ENCODE results near the gene ZNF521.

Gene ZNF521

GRCh38 chr18:25251068-25251467 lies 100.9 kb downstream of the ZNF521 start:
- no peak for DNase-seq (ENCODE audit: low read depth in 1 of 2, low spot score in 1 of 2)

GRCh38 chr18:25250474-25250851 lies 101.5 kb downstream of the ZNF521 start:
- no peak for DNase-seq (ENCODE audit: low read depth in 1 of 2, low spot score in 1 of 2)

GRCh38 chr18:25248755-25249154 lies 103.2 kb downstream of the ZNF521 start:
- no peak for DNase-seq (ENCODE audit: low read depth in 1 of 2, low spot score in 1 of 2)

GRCh38 chr18:25247725-25248124 lies 104.2 kb downstream of the ZNF521 start:
- DNase-seq (ENCODE audit: low read depth in 1 of 2, low spot score in 1 of 2) = no peak

GRCh38 chr18:25244924-25245698 lies 106.9 kb downstream of the ZNF521 start:
- no peak for DNase-seq (ENCODE audit: low read depth in 1 of 2, low spot score in 1 of 2)

GRCh38 chr18:25244170-25244569 lies 107.8 kb downstream of the ZNF521 start:
- no peak for DNase-seq (ENCODE audit: low read depth in 1 of 2, low spot score in 1 of 2)

DNA sequence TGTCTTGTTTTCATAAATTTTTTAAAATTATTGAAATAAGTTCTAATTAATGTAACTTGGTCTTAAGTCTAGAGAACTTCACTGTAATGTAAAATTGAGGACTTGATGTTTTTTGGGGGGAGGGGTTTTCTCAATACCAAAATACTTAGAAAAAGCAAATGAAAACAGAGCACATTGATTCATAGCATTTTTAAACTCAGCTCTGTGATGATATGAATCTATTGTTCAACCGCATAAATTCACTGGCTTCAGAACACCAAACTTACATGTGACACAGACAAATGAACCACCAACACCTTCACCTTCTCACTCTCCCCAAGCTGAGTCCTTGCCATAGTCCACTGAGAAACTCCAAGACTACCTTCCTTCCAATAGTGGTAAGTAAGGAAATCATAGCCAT lies 108.2 kb downstream of the ZNF521 start:
- DNase-seq (ENCODE audit: low read depth in 1 of 2, low spot score in 1 of 2) = no peak

- DNase-seq (ENCODE audit: low read depth in 1 of 2, low spot score in 1 of 2) = no peak
Observed at GRCh38 chr18:25243257-25243656, 108.7 kb downstream of the ZNF521 start.

GRCh38 chr18:25240420-25240770 lies 111.6 kb downstream of the ZNF521 start:
- DNase-seq (ENCODE audit: low read depth in 1 of 2, low spot score in 1 of 2) = no peak

DNA sequence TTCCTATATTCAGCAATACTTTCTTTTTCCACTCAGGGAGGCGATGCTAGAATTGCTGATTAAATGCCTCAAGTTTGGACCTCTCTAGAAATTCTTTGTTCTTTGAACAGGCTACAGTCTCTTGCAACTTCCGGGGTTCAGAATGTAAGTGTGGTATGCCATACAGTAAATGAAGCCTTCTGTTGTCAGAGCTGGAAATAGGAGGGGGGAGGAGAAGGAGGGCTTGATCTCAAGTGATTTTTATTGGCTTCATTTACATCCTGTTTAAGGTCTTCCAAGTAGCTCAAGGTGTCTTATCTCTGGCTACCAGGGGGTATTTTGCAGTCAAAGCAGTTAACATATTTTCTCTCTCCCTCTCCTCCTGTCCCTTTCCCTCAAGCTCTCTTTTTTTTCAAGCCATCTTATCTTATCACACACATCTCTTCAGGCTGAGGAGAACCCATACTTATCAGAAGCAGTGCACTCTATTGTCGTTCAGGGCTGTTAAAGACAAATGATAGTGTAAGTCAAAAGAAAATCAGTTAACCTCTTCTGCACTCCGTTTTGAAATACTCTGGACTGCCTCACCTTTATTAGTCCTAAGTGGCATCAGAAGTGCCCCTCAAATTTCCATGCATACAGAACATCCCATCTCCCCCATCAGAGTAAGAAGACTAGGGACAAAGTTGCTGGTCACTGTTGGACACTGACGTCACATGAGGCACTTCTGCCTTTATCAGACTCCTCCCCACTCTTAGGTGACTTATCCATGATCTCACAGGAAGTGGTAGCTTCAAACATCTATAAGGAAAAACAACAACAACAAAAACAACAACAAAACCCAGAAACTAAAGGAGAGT lies 112.2 kb downstream of the ZNF521 start:
- no peak for DNase-seq (ENCODE audit: low read depth in 1 of 2, low spot score in 1 of 2)

GRCh38 chr18:25239151-25239550 lies 112.8 kb downstream of the ZNF521 start:
- DNase-seq (ENCODE audit: low read depth in 1 of 2, low spot score in 1 of 2) = no peak

GRCh38 chr18:25237571-25238267 lies 114.2 kb downstream of the ZNF521 start:
- no peak for DNase-seq (ENCODE audit: low read depth in 1 of 2, low spot score in 1 of 2)

- DNase-seq (ENCODE audit: low read depth in 1 of 2, low spot score in 1 of 2) = no peak
Observed at GRCh38 chr18:25236736-25237135, 115.2 kb downstream of the ZNF521 start.

GRCh38 chr18:25235401-25236042 lies 116.4 kb downstream of the ZNF521 start:
- DNase-seq (ENCODE audit: low read depth in 1 of 2, low spot score in 1 of 2) = no peak

GRCh38 chr18:25234740-25235345 lies 117.1 kb downstream of the ZNF521 start:
- DNase-seq (ENCODE audit: low read depth in 1 of 2, low spot score in 1 of 2) = no peak

DNA sequence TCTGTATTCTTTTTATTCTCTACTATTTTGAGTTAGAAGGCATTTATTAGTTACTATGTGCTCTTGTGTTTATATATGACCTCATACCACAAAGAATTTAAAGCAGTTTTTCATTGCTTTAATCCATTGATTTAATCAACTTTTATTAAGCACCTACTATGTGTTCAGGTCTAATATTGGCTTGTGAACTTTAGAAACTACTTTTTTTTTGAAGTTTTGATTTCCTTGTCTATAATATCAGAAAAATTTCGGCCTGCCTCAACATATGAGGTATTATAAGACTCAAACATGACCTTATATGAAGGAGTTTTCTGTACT lies 117.7 kb downstream of the ZNF521 start:
- no peak for DNase-seq (ENCODE audit: low read depth in 1 of 2, low spot score in 1 of 2)

DNA sequence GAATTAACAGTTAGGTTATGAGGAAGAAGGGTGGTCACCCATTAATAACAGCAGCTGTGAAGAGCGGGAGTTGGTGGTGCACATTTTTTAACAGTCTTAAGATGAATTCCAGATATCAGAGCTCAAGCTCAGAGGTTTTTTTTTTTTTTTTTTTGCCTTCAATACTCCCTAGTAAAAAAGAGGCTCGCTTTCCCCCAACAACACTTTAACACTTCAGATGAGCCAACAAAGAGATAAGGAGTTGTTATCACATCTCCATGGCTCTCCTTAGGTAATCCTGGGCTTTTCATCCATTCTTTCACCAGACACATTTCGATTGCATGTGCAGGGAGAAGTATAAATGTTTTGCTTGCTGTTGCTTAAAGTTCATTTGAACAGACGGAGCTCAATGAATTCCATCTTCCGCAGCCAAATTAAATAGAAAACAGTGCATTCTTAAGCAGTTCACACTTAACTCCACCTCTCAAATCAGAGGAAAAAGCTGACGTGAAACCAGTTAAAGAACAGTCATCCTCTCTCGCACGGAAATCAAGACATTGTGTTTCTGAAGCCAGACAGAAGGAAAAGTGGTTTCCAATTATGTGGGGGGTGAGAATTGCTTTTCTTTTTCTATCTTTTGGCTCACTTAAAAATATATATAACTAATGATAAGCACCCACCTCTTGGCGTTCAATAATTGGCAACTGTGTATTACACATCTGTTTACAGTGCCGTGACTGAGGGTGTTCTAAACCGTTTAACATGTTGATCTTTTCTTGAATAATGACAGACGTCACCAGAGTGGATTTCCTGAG lies 118.2 kb downstream of the ZNF521 start:
- no peak for DNase-seq (ENCODE audit: low read depth in 1 of 2, low spot score in 1 of 2)

DNA sequence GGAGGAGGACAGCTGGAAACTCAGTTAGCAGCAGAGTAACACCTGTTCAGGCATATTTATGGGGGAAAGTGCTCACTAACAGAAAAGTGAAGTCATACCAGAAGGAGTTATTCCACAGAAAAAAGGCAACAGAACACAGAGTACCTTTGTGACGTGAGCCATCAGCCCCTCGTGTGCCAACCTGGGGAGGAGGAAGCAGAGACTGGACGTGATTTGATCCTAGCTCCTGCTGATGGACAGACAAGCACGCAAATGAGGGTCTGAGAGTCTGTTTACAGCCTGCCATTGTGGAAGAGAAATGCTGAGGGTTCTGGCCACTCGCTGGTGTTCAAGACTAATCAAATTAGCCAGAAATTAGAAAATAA lies 120.7 kb downstream of the ZNF521 start:
- DNase-seq (ENCODE audit: low read depth in 1 of 2, low spot score in 1 of 2) = no peak

- DNase-seq (ENCODE audit: low read depth in 1 of 2, low spot score in 1 of 2) = no peak
Observed at GRCh38 chr18:25230658-25231326, 121.2 kb downstream of the ZNF521 start.

GRCh38 chr18:25229920-25230319 lies 122.0 kb downstream of the ZNF521 start:
- DNase-seq (ENCODE audit: low read depth in 1 of 2, low spot score in 1 of 2) = no peak
